Hepatocyte (in vitro differentiated cells): ENCODE results near the gene ZNF692. TPM values are rescaled to one million over a fixed set of nuclear protein-coding genes. Genes with fewer than 3 reads are reported as not detected.

Source experiments
- DNase-seq: peaks from one replicate; pipeline ENCODE4 v3.0.0-alpha.2; 2016; ENCODE audit warnings: low spot score
- H2AFZ ChIP-seq: fragments of 200-600 bp; sonication (generic); 2 replicates; pipeline ENCODE4 v1.6.0; 2016; ENCODE audit warnings: antibody characterized with exemption, mild to moderate bottlenecking
- H3K27ac ChIP-seq: fragments of 200-600 bp; sonication (generic); 2 replicates; pipeline ENCODE4 v1.5.1; 2016; ENCODE audit warnings: mild to moderate bottlenecking
- H3K27me3 ChIP-seq: fragments of 200-600 bp; sonication (generic); 2 replicates; pipeline ENCODE4 v1.6.1; 2016
- H3K36me3 ChIP-seq: fragments of 200-600 bp; sonication (generic); replicated peaks from 2 replicates; pipeline ENCODE4 v1.5.1; 2016; ENCODE audit warnings: low read depth; ENCODE audit not compliant: insufficient read depth
- H3K4me1 ChIP-seq: fragments of 200-600 bp; sonication (generic); 2 replicates; pipeline ENCODE4 v1.5.1; 2016; ENCODE audit warnings: mild to moderate bottlenecking, moderate library complexity; ENCODE audit not compliant: insufficient read depth
- H3K4me2 ChIP-seq: fragments of 200-600 bp; sonication (generic); 2 replicates; pipeline ENCODE4 v1.6.0; 2016
- H3K4me3 ChIP-seq: fragments of 200-600 bp; sonication (generic); 2 replicates; pipeline ENCODE4 v1.5.1; 2016; ENCODE audit warnings: mild to moderate bottlenecking
- H3K79me2 ChIP-seq: fragments of 200-600 bp; sonication (generic); 2 replicates; pipeline ENCODE4 v1.6.0; 2017; ENCODE audit warnings: mild to moderate bottlenecking
- H3K9me2 ChIP-seq: fragments of 200-600 bp; sonication (generic); replicated peaks from 2 replicates; pipeline ENCODE4 v1.6.0; 2017; ENCODE audit warnings: mild to moderate bottlenecking; ENCODE audit not compliant: insufficient read depth
- H3K9me3 ChIP-seq: fragments of 200-600 bp; sonication (generic); 2 replicates; pipeline ENCODE4 v1.5.1; 2016; ENCODE audit warnings: low read depth, mild to moderate bottlenecking
- H4K20me1 ChIP-seq: fragments of 200-600 bp; sonication (generic); 2 replicates; pipeline ENCODE4 v1.6.0; 2016; ENCODE audit warnings: mild to moderate bottlenecking; ENCODE audit not compliant: insufficient read depth, poor library complexity, severe bottlenecking
- EZH2 ChIP-seq: fragments of 200-600 bp; sonication (generic); IDR thresholded peaks from 2 replicates; pipeline ENCODE4 v1.6.1; 2016; ENCODE audit warnings: antibody characterized with exemption, mild to moderate bottlenecking, borderline replicate concordance
- EZH2phosphoT487 ChIP-seq: fragments of 200-600 bp; sonication (generic); IDR thresholded peaks from one replicate; pipeline ENCODE4 v1.6.1; 2018; ENCODE audit warnings: antibody characterized with exemption, mild to moderate bottlenecking, low read depth, moderate library complexity; ENCODE audit not compliant: unreplicated experiment, severe bottlenecking
- WGBS: methylation state at CpG from one replicate; pipeline ENCODE4 v1.1.6; 2016; ENCODE audit warnings: low lambda C conversion rate; ENCODE audit errors: missing lambda C conversion rate; 5-methylcytosine and 5-hydroxymethylcytosine counted together
- polyA plus RNA-seq: library from polyadenylated mRNA; unstranded; fragments of >200 nt; fragmentation: Nextera tagmentation; extraction: Ambion mirVana; gene quantifications from 2 replicates; pipeline ENCODE4 v1.2.1, GENCODE V29; 2016
- total RNA-seq: library from RNA; depleted of rRNA; stranded (reverse); fragments of >200 nt; gene quantifications from 2 replicates; pipeline ENCODE4 v1.2.3, GENCODE V29; 2014
- TF ChIP-seq, protein P1 (sequence below): fragments of 200-600 bp; sonication (generic); IDR thresholded peaks from 2 replicates; pipeline ENCODE4 v1.5.1; 2016; ENCODE audit warnings: antibody characterized with exemption, mild to moderate bottlenecking; ENCODE audit not compliant: poor library complexity

The ZNF692 gene
- total RNA-seq, result 24.2 and 42.1 TPM in 2 replicates
- polyA plus RNA-seq, result 60.8 and 79.9 TPM in 2 replicates

DNA sequence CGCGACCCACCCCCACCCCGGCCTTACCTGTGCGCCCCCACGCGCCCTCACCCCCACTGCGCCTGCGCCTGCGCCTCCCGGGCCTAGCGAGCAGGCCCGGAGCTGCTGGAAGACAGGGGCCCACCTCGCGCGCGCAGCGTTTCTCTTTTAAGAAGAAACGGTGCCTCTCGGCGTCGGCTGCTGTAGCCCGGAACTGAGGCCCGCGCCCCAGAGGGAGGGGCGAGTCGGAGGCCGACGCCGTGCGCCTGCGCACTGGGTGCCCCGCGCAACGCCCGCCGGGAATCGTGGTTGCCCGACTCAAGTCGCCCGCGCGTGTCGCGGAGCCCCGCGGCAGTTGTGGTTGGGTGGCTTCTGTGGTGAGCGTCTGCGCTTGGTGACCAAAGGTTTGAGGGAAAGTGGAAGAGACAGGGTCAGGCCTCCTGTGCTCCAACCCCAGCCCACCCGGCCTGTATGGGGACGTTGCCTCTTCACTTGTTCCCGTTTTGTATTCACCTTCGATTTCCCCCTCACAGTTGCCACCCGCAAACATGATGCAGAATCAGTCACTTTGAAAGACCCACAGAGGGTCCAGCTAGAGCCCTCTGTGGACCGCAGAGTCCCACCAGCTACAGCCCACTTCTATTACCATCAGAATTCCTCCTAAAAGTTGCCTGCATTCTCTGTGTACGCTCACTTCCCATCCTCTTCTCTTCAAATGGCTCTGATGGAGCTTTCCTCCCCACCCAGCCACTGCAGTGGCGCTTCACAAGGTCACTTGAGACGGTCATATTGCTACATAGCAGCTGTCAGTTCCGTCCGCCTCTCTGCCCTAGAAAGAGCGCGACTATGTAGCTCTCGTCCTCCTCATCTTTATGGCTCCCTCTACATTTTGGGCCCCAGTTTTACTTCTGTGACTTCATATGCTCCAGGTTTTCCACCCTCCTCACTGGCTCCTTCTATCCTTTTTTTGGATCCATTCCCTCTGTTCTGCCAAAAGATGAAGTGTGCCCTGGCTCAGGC, at the start of gene ZNF692:
Gene ZNF692, minus strand, starts transcription at position 195 of the 999 bp plus-strand sequence. CDS start 776 bp downstream, outside the sequence.
- peaks cover 18% of the 10 kb centered on the region for H3K79me2 ChIP-seq
- no peaks in the 10 kb centered on the region for H4K20me1 ChIP-seq
- no peaks in the 10 kb centered on the region for H3K36me3 ChIP-seq
- peak within 1 kb of the TSS; percentile 100 for H3K4me2 ChIP-seq
- 11% methylated on average over 46 of the region's 62 CpGs for WGBS
- H3K4me3 ChIP-seq, result peak within 1 kb of the TSS; percentile 60
- H3K27me3 ChIP-seq, result no peaks in the 10 kb centered on the region
- DNase-seq, result peak; percentile 99
- H3K9me2 ChIP-seq, result no peaks in the 10 kb centered on the region
- no peaks in the 10 kb centered on the region for H3K9me3 ChIP-seq
- peaks cover 21% of the 10 kb centered on the region for H3K4me1 ChIP-seq
- TF ChIP-seq, protein P1, sequence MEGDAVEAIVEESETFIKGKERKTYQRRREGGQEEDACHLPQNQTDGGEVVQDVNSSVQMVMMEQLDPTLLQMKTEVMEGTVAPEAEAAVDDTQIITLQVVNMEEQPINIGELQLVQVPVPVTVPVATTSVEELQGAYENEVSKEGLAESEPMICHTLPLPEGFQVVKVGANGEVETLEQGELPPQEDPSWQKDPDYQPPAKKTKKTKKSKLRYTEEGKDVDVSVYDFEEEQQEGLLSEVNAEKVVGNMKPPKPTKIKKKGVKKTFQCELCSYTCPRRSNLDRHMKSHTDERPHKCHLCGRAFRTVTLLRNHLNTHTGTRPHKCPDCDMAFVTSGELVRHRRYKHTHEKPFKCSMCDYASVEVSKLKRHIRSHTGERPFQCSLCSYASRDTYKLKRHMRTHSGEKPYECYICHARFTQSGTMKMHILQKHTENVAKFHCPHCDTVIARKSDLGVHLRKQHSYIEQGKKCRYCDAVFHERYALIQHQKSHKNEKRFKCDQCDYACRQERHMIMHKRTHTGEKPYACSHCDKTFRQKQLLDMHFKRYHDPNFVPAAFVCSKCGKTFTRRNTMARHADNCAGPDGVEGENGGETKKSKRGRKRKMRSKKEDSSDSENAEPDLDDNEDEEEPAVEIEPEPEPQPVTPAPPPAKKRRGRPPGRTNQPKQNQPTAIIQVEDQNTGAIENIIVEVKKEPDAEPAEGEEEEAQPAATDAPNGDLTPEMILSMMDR, result no peak
- TF ChIP-seq EZH2phosphoT487, result no peak
- TF ChIP-seq EZH2, result no peak
- peak within 1 kb of the TSS; percentile 88 for H2AFZ ChIP-seq
- peak within 1 kb of the TSS; percentile 86 for H3K27ac ChIP-seq

- Histone ChIP-seq H3K4me1 (peaks cover 13% of the 10 kb centered on the region), H3K79me2 (peaks cover 40% of the 10 kb centered on the region), H3K36me3 (no peaks in the 10 kb centered on the region), H3K4me2 (peak overlapping the region; percentile 86), H3K9me3 (no peaks in the 10 kb centered on the region), H3K4me3 (peak overlapping the region; percentile 40), H4K20me1 (no peaks in the 10 kb centered on the region), H3K27me3 (no peaks in the 10 kb centered on the region), H3K9me2 (no peaks in the 10 kb centered on the region), H3K27ac (peak overlapping the region; percentile 99), H2AFZ (peak overlapping the region; percentile 81)
- 20% methylated on average over 18 of the region's 18 CpGs for WGBS
- TF ChIP-seq EZH2phosphoT487, result no peak
- no peak for TF ChIP-seq EZH2
- TF ChIP-seq, protein P1, result no peak
- DNase-seq, result peak; percentile 23
These were observed 48.1 kb upstream of the ZNF692 start for GRCh38 chr1:248906753-248907661.

- peaks cover 13% of the 10 kb centered on the region for H3K4me1 ChIP-seq
- peak within 1 kb of the TSS; percentile 99 for H2AFZ ChIP-seq
- WGBS, result 2% methylated on average over 52 of the region's 80 CpGs
- no peaks in the 10 kb centered on the region for H3K36me3 ChIP-seq
- TF ChIP-seq, protein P1, result peak; percentile 94
- TF ChIP-seq EZH2, result no peak
- H3K9me2 ChIP-seq, result no peaks in the 10 kb centered on the region
- peak; percentile 97 for DNase-seq
- no peaks in the 10 kb centered on the region for H4K20me1 ChIP-seq
- H3K27me3 ChIP-seq, result no peaks in the 10 kb centered on the region
- H3K79me2 ChIP-seq, result peaks cover 36% of the 10 kb centered on the region
- peak within 1 kb of the TSS; percentile 86 for H3K4me2 ChIP-seq
- peak within 1 kb of the TSS; percentile 99 for H3K27ac ChIP-seq
- H3K4me3 ChIP-seq, result peak within 1 kb of the TSS; percentile 47
- no peaks in the 10 kb centered on the region for H3K9me3 ChIP-seq
These were observed 47.3 kb upstream of the ZNF692 start, which contains the start of gene PGBD2 for GRCh38 chr1:248906009-248906752. Gene PGBD2, plus strand, starts transcription at chr1:248906235. Its CDS starts 7,628 bp downstream, at chr1:248913863.
